Activated CD8-positive, alpha-beta memory T cell treated with anti-CD3 and anti-CD28 coated beads, Interleukin-2, amount 50 U/mL, for 1 hour (primary cell): Measurements from ENCODE around the gene COPS8.

Source experiments
- DNase-seq: peaks from one replicate; pipeline ENCODE4 v3.0.0-alpha.2; 2020; ENCODE audit errors: extremely low read depth

COPS8 gene

GRCh38 chr2:237085248-237086221 is at the start of gene COPS8:
Gene COPS8 (plus strand): TSS chr2:237085889. CDS start chr2:237085965, 76 bp downstream.
- peak; percentile 58 for DNase-seq

DNA sequence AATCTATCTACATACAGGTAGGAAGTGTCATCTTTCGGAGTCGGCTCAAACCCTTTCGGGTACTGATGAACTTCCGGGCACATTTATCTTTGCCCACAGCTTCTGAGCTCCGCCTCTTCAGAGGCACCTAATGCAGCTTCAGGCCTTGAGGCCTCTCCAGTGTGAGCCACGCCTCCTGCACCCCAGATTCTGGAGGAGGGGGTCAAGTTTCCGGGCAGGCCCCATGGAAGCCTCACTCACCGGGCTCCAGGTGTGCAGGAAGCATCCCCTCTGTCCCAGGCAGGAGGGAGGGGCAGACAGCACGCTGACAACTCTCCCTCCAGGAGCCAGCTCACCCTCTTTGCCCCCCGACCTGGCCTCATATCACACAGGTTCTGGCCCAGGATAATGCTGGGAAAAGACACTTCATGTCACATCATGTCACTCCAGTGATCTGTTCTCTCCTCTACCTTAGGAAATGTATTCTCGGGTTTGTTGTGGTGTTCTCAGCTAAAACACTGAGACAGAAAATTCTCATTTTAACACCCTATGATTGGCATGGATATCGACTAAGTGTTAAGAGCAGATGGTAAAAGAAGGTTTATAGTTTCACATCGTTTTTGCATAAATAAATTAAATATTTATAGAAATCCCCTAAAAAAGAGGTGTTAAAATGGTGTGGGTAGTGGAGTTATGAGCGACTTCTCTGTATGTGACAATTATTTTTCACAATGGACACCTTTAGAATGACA is 46.2 kb upstream of the COPS8 start:
- no peak for DNase-seq

DNA sequence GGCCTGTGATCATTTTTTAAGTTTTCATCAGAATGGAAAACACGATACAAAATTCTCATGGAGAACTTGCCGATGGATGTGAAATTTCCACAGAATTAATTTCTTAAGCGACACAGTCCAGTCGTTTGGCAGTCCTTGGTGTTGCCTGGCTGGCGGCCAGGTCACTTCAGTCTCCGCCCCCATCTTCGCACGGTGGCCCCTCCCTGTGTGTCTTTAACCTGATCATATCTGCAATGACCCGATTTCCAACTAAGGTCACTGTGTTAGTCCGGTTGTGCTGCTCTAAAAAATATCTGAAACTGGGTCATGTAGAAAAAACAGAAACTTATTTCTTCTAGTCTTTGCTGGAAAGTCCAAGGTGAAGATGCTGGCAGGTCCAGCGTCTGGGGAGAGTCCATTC is 44.5 kb upstream of the COPS8 start:
- no peak for DNase-seq

- no peak for DNase-seq
Measured at GRCh38 chr2:237042101-237042500, 43.6 kb upstream of the COPS8 start.

- DNase-seq, result no peak
Measured at GRCh38 chr2:237043866-237044265, 41.8 kb upstream of the COPS8 start.

- DNase-seq, result no peak
Measured at GRCh38 chr2:237044281-237044680, 41.4 kb upstream of the COPS8 start.

- no peak for DNase-seq
Measured at GRCh38 chr2:237045449-237045848, 40.2 kb upstream of the COPS8 start.

DNA sequence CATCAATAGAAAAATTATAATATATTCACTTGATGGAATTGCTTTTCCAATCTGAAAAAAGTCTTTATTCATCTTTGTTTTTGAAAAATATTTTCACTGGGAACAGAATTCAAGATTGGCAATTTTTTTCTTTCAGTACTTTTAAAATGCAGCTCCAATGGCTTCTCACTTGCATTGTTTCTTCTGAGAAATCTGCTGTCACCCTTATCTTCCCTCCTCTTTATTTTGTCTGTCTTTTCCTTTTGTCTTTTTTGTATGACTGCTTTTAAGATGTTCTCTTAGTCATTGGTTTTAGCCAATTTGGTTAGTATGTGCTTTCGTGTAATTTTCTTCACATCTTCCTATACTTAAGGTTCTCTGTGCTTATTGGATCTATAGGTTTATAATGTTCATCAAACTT is 37.1 kb upstream of the COPS8 start:
- no peak for DNase-seq

DNA sequence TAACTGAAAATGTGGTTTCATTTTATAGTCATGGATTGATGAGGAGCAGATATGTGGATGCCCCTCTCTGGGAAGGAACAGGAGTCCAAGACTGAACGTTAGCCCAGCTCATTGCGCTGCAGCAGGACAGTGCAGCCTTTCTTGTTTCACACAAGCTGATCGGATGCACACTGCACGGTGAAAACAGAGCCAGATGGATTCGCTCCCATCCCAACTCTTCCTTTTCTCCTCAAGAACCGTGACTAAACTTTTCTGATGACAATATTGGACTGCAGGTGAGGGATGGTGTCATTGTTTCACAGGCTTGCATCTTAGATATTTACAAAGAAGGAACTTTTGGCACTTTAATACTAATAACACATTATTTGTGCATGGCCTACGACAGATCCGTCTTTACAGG is 33.8 kb upstream of the COPS8 start:
- DNase-seq, result no peak

DNA sequence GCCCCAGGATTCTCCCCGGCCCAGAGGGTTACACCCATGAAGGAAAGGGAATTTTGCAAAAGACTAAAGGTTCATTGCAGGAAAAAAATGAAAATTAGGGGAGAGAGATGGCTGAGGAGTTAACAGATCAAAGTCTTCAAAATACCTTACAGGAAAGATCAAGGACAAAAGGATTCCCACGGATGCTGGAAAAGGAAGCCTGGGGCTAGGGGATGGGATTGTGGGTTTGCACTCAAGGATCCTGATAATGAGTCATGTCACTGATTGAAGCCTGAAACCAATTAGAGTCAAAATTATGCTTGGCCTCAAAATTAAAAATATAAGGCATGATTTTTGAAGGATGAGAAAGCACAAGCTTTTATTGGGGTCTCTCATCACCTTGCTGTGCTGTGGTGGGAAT is 32.6 kb upstream of the COPS8 start:
- no peak for DNase-seq

GRCh38 chr2:237055386-237056100 is 30.1 kb upstream of the COPS8 start:
- no peak for DNase-seq

GRCh38 chr2:237056287-237056875 is 29.3 kb upstream of the COPS8 start:
- no peak for DNase-seq

DNA sequence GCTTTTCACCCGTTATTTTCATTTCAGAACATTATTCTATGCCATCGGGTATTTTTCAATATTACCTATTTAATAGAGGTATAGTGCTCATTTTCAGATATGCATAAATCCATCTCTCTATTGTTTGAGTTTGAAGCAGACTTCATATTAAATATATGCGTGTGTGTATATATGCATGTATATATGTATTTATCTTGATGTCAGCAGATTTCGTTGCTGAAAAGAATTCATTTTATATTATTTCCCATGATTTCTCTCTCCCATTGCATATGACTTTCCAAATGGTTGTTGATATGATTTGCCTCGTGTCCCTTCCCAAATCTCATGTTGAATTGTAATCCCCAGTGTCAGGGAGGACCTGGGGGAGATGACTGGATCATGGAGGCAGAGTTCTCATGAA is 28.6 kb upstream of the COPS8 start:
- DNase-seq, result no peak

DNA sequence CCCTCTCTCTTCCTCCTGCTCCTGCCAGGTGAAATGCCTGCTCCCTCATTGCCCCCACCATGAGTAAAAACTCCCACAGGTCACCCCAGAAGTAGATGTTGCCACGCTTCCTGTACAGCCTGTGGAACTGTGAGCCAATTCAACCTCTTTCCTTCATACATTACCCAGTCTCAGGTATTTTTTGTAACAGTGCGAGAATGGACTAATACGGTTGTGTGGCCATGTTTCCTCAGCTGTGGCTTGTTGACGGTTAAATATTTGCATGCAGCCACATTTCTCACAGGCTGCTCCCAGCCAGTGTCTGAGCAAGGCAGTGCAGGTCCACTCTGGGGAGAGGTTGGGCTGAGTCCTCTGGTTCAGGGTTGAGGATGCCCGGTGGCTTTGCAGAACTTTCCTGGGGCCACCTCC is 27.8 kb upstream of the COPS8 start:
- no peak for DNase-seq

DNA sequence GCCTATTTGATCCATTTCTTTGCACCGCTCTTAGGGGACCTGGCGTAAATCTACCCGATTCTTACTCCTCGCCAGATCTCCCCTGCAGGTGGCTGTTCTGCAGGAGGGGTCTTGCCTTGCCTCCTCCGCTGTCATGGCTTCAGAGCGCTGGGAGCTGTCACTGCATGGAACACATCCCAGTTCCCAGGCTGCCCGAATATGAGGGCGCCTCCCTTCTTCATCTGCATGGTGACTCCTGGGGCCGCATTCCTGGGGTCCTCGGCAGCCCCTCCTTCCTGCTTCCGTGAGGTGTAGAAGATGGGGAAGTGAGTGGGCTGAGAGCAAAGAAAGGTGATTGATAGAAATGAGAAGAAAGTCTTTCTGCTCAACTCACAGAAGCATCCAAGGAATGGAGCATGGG is 27.3 kb upstream of the COPS8 start:
- no peak for DNase-seq

DNA sequence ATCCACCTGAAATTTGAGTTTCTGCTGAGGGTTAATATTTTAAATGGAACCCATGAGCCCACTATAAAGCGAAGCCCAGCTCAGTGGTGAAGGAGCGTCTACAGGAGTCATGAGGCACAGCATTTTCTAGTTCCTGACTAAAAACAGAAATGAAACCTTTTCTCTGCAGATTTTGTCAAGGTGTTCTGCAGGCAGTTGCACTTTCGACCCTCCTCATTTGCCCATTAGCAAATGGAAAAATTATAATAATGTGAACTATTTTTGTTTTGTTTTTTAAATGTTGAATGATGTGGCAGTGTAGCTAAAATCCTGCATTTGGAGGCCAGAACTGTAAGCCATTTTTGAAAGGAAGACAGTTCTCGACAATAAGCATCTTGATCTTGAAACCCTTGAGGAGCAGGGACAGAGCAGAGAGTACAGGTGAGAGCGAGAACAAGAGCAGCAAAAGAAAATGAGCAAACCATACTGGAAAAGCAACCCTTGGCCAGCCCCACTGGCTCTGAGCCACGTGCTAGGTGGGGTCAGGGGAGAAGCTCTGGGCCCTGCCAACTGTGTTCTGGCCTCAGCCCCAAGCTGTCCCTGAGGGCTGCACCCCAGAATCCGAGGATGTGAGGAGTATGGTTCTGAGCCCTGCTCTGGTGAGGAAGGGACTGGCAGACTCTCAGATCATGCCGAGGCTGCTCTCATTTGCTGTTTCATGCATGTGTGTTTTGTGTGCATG is 26.4 kb upstream of the COPS8 start:
- DNase-seq, result no peak

GRCh38 chr2:237060534-237061312 is 25.0 kb upstream of the COPS8 start:
- no peak for DNase-seq

DNA sequence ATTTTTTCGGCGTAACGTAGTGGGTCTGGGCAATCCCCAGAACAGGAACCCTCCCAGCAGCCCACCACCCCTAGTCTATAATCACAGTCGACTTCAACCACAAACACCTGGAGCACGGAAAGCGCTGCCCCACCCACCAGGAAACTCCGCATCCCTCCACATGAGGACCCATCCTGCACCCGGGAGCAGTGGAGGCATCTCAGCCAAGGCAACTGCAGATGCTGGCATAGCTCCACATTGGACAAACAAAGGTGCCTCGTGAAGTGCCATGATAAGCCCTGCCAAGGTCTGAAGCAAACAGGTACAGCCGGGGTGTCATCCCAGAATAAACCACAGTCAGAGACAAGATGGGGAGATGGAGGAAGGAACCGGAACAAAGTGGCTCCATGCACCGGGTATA is 24.3 kb upstream of the COPS8 start:
- no peak for DNase-seq

DNA sequence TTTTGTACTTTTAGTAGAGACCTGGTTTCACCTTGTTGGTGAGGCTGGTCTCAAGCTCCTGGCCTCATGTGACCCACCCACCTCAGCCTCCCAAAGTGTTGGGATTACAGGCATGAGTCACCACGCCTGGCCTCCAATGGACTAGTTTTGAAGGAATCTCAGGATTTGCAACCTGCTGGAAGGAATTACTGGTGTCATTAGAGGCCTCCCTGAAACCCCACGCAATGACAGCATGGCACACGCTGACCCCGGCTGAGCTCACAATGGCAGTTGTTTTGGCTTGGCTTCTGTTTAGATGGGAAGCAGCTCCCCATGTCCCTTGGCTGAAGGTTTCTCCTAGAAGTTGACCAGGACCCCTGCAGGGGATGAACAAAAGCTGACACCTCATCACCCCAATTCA is 23.1 kb upstream of the COPS8 start:
- no peak for DNase-seq
